NB4 (cell line): ENCODE data around the gene VIPR2.

Experiments
- DNase-seq: peaks from one replicate; pipeline ENCODE4 v3.0.0; 2010; ENCODE audit warnings: low read depth
- H3K4me3 ChIP-seq: one replicate; pipeline ENCODE4 v1.5.1; 2011; ENCODE audit warnings: mild to moderate bottlenecking, low read depth, low read length, moderate library complexity
- MYC ChIP-seq: IDR thresholded peaks from 2 replicates; pipeline ENCODE4 v1.6.1; 2011; ENCODE audit warnings: low read depth, low read length
- POLR2A ChIP-seq: IDR thresholded peaks from 2 replicates; pipeline ENCODE4 v1.6.1; 2011; ENCODE audit warnings: mild to moderate bottlenecking; ENCODE audit not compliant: insufficient read length; ENCODE audit errors: extremely low read depth
- TF ChIP-seq, protein P1 (sequence below): IDR thresholded peaks from one replicate; pipeline ENCODE4 v1.5.1; 2012; ENCODE audit warnings: low read depth, low read length
- TF ChIP-seq, protein P2 (sequence below): IDR thresholded peaks from 2 replicates; pipeline ENCODE4 v1.6.1; 2011; ENCODE audit warnings: low read depth, low read length

The VIPR2 gene

GRCh38 chr7:159017210-159017609 lies 127.5 kb downstream of the VIPR2 start:
- TF ChIP-seq, protein P1, sequence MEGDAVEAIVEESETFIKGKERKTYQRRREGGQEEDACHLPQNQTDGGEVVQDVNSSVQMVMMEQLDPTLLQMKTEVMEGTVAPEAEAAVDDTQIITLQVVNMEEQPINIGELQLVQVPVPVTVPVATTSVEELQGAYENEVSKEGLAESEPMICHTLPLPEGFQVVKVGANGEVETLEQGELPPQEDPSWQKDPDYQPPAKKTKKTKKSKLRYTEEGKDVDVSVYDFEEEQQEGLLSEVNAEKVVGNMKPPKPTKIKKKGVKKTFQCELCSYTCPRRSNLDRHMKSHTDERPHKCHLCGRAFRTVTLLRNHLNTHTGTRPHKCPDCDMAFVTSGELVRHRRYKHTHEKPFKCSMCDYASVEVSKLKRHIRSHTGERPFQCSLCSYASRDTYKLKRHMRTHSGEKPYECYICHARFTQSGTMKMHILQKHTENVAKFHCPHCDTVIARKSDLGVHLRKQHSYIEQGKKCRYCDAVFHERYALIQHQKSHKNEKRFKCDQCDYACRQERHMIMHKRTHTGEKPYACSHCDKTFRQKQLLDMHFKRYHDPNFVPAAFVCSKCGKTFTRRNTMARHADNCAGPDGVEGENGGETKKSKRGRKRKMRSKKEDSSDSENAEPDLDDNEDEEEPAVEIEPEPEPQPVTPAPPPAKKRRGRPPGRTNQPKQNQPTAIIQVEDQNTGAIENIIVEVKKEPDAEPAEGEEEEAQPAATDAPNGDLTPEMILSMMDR, result no peak
- TF ChIP-seq MYC, result no peak
- no peak for TF ChIP-seq POLR2A
- TF ChIP-seq, protein P2, sequence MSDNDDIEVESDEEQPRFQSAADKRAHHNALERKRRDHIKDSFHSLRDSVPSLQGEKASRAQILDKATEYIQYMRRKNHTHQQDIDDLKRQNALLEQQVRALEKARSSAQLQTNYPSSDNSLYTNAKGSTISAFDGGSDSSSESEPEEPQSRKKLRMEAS, result no peak
- no peak overlapping the region for H3K4me3 ChIP-seq
- no peak for DNase-seq

DNA sequence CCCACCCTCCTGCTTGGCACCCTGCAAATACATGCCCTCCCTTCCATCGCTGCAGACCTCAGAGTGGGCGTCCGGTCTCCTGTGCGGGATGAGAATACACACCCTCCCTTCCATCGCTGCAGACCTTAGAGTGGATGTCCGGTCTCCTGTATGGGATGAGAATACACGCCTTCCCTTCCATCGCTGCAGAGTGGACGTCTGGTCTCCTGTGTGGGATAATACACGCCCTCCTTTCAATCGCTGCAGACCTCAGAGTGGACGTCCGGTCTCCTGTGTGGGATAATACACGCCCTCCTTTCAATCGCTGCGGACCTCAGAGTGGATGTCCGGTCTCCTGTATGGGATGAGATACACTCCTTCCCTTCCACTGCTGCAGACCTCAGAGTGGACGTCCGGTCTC lies 128.1 kb downstream of the VIPR2 start:
- DNase-seq, result no peak
- H3K4me3 ChIP-seq, result no peak overlapping the region
- TF ChIP-seq, protein P1, result no peak

DNA sequence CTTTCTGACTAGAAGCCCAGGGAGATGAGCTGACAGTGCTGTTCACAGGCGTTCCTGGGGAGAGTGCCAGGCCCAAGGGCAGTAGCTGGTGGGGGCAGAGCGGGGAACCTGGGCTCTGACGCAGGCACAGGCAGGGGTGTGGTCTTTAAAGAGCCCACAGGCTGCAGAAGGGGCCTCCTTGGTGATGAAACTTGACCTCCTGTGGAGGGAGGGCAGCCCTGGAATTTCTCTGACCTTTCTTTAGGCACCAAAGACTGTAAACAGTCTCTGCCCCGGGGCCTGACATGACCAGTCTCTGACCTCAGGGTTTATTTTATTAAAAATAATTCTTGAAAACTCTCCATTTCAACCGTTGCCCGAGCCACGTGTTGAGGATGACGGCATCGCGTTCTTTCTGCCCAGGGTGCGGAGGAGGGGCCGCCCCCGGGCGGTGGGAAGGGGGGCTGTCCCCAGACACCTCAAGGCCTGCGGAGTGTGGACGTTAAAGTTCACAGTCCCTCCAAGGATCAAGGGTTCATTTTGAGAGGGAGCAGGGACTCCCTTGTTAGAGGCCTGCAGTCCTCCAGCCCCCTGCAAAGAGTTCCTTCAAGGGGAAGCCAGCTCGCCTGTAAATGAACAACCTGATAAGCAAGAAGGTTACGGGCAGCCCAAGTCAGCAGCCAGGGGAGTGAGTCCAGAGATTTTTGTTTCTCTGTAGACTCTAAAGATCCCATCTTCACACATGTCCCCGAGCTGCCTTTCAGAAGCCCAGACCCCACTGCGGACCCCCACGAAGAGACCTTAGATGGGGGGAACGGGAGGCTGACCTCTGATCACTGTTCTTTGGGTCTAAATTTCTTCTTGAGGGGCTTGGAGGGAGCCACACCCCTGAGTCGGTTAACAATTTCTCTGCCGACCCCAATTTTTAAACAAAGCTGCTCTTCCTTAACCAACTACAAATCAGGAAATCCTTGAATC lies 128.9 kb downstream of the VIPR2 start:
- DNase-seq, result no peak
- TF ChIP-seq, protein P1, result no peak
- TF ChIP-seq, protein P2, result no peak
- TF ChIP-seq POLR2A (no peak), MYC (no peak)
- H3K4me3 ChIP-seq, result no peak overlapping the region

- no peak for DNase-seq
- TF ChIP-seq MYC, result no peak
- TF ChIP-seq, protein P1, result no peak
- no peak for TF ChIP-seq POLR2A
- TF ChIP-seq, protein P2, result no peak
- H3K4me3 ChIP-seq, result no peak overlapping the region
These were observed 129.6 kb downstream of the VIPR2 start for GRCh38 chr7:159015081-159015453.

- no peak overlapping the region for H3K4me3 ChIP-seq
- no peak for DNase-seq
- TF ChIP-seq, protein P2, result no peak
- TF ChIP-seq, protein P1, result no peak
- no peak for TF ChIP-seq POLR2A
- TF ChIP-seq MYC, result no peak
These were observed 130.2 kb downstream of the VIPR2 start for GRCh38 chr7:159014297-159015062.
